HL-60 (cell line): ENCODE results near the gene ZNF470.

ENCODE experiments used
- DNase-seq, 2 experiments: peaks; one replicate each; pipeline ENCODE4 v3.0.0-alpha.2; 2010 to 2020; ENCODE audit warnings: low read depth in 1 of 2, low spot score in 1 of 2
- H3K27ac ChIP-seq: fragments of 250-450 bp; sonication (Bioruptor Pico); replicated peaks from 2 replicates; pipeline ENCODE4 v1.5.1; 2020; ENCODE audit warnings: mild to moderate bottlenecking, moderate library complexity
- H3K27me3 ChIP-seq: fragments of 250-450 bp; sonication (Bioruptor Pico); 2 replicates; pipeline ENCODE4 v1.5.1; 2021; ENCODE audit warnings: mild to moderate bottlenecking, moderate library complexity; ENCODE audit not compliant: insufficient read depth, poor library complexity, severe bottlenecking
- H3K4me3 ChIP-seq: replicated peaks from 2 replicates; pipeline ENCODE4 v1.5.1; 2011; ENCODE audit warnings: mild to moderate bottlenecking, control low read depth, low read length; ENCODE audit not compliant: insufficient read depth
- GABPA ChIP-seq: IDR thresholded peaks from 2 replicates; pipeline ENCODE4 v1.6.1; 2012; ENCODE audit warnings: low read depth
- POLR2AphosphoS5 ChIP-seq: IDR thresholded peaks from 2 replicates; pipeline ENCODE4 v1.6.1; 2012; ENCODE audit warnings: low read depth
- SPI1 ChIP-seq: IDR thresholded peaks from 2 replicates; pipeline ENCODE4 v1.6.1; 2012; ENCODE audit warnings: low read depth, mild to moderate bottlenecking, borderline replicate concordance
- TF ChIP-seq, protein P1 (sequence below): IDR thresholded peaks from one replicate; pipeline ENCODE4 v1.5.1; 2011; ENCODE audit warnings: low read length, control low read depth, inconsistent platforms; ENCODE audit not compliant: insufficient read depth
- TF ChIP-seq, protein P2 (sequence below): IDR thresholded peaks from 2 replicates; pipeline ENCODE4 v1.6.1; 2012; ENCODE audit warnings: low read depth; ENCODE audit not compliant: insufficient replicate concordance

The ZNF470 gene

DNA sequence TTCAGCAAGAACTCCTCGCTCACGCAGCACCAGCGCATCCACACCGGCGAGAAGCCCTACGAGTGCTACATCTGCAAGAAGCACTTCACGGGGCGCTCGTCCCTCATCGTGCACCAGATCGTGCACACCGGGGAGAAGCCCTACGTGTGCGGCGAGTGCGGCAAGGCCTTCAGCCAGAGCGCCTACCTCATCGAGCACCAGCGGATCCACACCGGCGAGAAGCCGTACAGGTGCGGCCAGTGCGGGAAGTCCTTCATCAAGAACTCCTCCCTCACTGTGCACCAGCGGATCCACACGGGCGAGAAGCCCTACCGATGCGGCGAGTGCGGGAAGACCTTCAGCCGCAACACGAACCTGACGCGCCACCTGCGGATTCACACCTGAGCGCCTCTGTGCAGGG is 55.1 kb downstream of the ZNF470 start:
- no peaks in the 10 kb centered on the region for H3K27me3 ChIP-seq

GRCh38 chr19:56623006-56623405 is 55.7 kb downstream of the ZNF470 start:
- no peaks in the 10 kb centered on the region for H3K27me3 ChIP-seq
- H3K27ac ChIP-seq: no peak overlapping the region
- DNase-seq: no peak
- no peak overlapping the region for H3K4me3 ChIP-seq
- TF ChIP-seq, protein P1, sequence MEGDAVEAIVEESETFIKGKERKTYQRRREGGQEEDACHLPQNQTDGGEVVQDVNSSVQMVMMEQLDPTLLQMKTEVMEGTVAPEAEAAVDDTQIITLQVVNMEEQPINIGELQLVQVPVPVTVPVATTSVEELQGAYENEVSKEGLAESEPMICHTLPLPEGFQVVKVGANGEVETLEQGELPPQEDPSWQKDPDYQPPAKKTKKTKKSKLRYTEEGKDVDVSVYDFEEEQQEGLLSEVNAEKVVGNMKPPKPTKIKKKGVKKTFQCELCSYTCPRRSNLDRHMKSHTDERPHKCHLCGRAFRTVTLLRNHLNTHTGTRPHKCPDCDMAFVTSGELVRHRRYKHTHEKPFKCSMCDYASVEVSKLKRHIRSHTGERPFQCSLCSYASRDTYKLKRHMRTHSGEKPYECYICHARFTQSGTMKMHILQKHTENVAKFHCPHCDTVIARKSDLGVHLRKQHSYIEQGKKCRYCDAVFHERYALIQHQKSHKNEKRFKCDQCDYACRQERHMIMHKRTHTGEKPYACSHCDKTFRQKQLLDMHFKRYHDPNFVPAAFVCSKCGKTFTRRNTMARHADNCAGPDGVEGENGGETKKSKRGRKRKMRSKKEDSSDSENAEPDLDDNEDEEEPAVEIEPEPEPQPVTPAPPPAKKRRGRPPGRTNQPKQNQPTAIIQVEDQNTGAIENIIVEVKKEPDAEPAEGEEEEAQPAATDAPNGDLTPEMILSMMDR: no peak
- TF ChIP-seq, protein P2, sequence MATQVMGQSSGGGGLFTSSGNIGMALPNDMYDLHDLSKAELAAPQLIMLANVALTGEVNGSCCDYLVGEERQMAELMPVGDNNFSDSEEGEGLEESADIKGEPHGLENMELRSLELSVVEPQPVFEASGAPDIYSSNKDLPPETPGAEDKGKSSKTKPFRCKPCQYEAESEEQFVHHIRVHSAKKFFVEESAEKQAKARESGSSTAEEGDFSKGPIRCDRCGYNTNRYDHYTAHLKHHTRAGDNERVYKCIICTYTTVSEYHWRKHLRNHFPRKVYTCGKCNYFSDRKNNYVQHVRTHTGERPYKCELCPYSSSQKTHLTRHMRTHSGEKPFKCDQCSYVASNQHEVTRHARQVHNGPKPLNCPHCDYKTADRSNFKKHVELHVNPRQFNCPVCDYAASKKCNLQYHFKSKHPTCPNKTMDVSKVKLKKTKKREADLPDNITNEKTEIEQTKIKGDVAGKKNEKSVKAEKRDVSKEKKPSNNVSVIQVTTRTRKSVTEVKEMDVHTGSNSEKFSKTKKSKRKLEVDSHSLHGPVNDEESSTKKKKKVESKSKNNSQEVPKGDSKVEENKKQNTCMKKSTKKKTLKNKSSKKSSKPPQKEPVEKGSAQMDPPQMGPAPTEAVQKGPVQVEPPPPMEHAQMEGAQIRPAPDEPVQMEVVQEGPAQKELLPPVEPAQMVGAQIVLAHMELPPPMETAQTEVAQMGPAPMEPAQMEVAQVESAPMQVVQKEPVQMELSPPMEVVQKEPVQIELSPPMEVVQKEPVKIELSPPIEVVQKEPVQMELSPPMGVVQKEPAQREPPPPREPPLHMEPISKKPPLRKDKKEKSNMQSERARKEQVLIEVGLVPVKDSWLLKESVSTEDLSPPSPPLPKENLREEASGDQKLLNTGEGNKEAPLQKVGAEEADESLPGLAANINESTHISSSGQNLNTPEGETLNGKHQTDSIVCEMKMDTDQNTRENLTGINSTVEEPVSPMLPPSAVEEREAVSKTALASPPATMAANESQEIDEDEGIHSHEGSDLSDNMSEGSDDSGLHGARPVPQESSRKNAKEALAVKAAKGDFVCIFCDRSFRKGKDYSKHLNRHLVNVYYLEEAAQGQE: no peak
- TF ChIP-seq GABPA (no peak), POLR2AphosphoS5 (no peak), SPI1 (no peak)

More for the DNA sequence above, 55.1 kb downstream of the ZNF470 start:
- DNase-seq: no peak
- TF ChIP-seq, protein P1: no peak
- TF ChIP-seq SPI1 (no peak), POLR2AphosphoS5 (no peak), GABPA (no peak)
- TF ChIP-seq, protein P2: no peak
- no peak overlapping the region for H3K27ac ChIP-seq
- no peak overlapping the region for H3K4me3 ChIP-seq

- H3K27me3 ChIP-seq: no peaks in the 10 kb centered on the region
- no peak overlapping the region for H3K4me3 ChIP-seq
- H3K27ac ChIP-seq: no peak overlapping the region
- no peak for TF ChIP-seq POLR2AphosphoS5
- TF ChIP-seq, protein P2: no peak
- TF ChIP-seq SPI1: no peak
- TF ChIP-seq GABPA: no peak
- no peak for DNase-seq
Measured at GRCh38 chr19:56625708-56626107, 58.4 kb downstream of the ZNF470 start.

- H3K4me3 ChIP-seq: no peak overlapping the region
- no peaks in the 10 kb centered on the region for H3K27me3 ChIP-seq
- TF ChIP-seq SPI1: no peak
- no peak for TF ChIP-seq POLR2AphosphoS5
- TF ChIP-seq, protein P1: no peak
- TF ChIP-seq GABPA: no peak
- TF ChIP-seq, protein P2: no peak
- no peak for DNase-seq
- no peak overlapping the region for H3K27ac ChIP-seq
Measured at GRCh38 chr19:56633021-56633420, 65.8 kb downstream of the ZNF470 start.
